Sigmoid colon (tissue), 7 donors: ENCODE data around the gene FAM149A. TPM values are rescaled to one million over a fixed set of nuclear protein-coding genes. Genes with fewer than 3 reads are reported as not detected.

Experiments used
- DNase-seq: peaks from one replicate; pipeline ENCODE4 v3.0.0-alpha.2; 2019
- H3K27ac ChIP-seq, 4 donors: fragments of 200-600 bp; sonication (generic); one replicate each; pipeline ENCODE4 v1.5.1; 2016 to 2019; ENCODE audit warnings: mild to moderate bottlenecking in 1 of 4
- H3K27me3 ChIP-seq, 3 donors: fragments of 200-600 bp; sonication (generic); one replicate each; pipeline ENCODE4 v1.5.1; 2019; ENCODE audit warnings: mild to moderate bottlenecking in 1 of 3
- H3K36me3 ChIP-seq, 4 donors: fragments of 200-600 bp; sonication (generic); one replicate each; pipeline ENCODE4 v1.5.1; 2016 to 2019
- H3K4me1 ChIP-seq, 4 donors: fragments of 200-600 bp; sonication (generic); one replicate each; pipeline ENCODE4 v1.5.1; 2017 to 2019
- H3K4me3 ChIP-seq, 4 donors: fragments of 200-600 bp; sonication (generic); one replicate each; pipeline ENCODE4 v1.5.1; 2017 to 2019; ENCODE audit warnings: mild to moderate bottlenecking in 2 of 4, moderate library complexity in 1 of 4
- H3K9me3 ChIP-seq, 4 donors: fragments of 200-600 bp in 3 of 4; sonication (generic) in 3 of 4; one replicate each; pipeline versions ENCODE4 v1.5.1 to v1.6.1; 2013 to 2019
- EP300 ChIP-seq, 4 donors: sonication (generic); formaldehyde crosslinking; IDR thresholded peaks; one replicate each; pipeline ENCODE4 v1.6.1; 2017; ENCODE audit warnings: antibody characterized with exemption in 4 of 4
- POLR2A ChIP-seq, 2 donors: fragments of 450-650 bp; IDR thresholded peaks; one replicate each; pipeline ENCODE4 v1.6.1; 2016; ENCODE audit warnings: antibody characterized with exemption in 2 of 2, mild to moderate bottlenecking in 2 of 2, moderate library complexity in 2 of 2
- POLR2AphosphoS5 ChIP-seq, 4 donors: sonication (generic); formaldehyde crosslinking; IDR thresholded peaks; one replicate each; pipeline ENCODE4 v1.6.1; 2017; ENCODE audit warnings: antibody characterized with exemption in 4 of 4
- WGBS, 2 donors: extraction: QIAGEN DNeasy Blood & Tissue Kit; methylation state at CpG; one replicate each; pipeline ENCODE4 v1.1.7; 2013; 5-methylcytosine and 5-hydroxymethylcytosine counted together
- intact Hi-C: fragments of 100-400 bp; cut with DNase I; formaldehyde crosslinking; loops from one replicate; pipeline ENCODE4 v1.15.1; 2023
- polyA plus RNA-seq, 3 donors: library from polyadenylated mRNA; stranded (reverse); fragments of 200-250 nt; gene quantifications; one replicate each; pipeline ENCODE4 v1.2.3, GENCODE V29; 2013
- total RNA-seq, 4 donors: library from RNA; depleted of rRNA; stranded (reverse); fragments of >200 nt; gene quantifications; one replicate each; pipeline ENCODE4 v1.1.0, GENCODE V29; 2016
- TF ChIP-seq, protein P1 (sequence below), 4 experiments: fragments of 450-650 bp in 3 of 4; fragments of 200-600 bp in 1 of 4; IDR thresholded peaks; one replicate each; pipeline ENCODE4 v1.5.1; 2016 to 2019; ENCODE audit warnings: antibody characterized with exemption in 4 of 4, mild to moderate bottlenecking in 3 of 4, moderate library complexity in 2 of 4
- donor health status: healthy with polysubstance abuse.
- donor health status: Bipolar disorder and iron deficiency.
- donor health status: healthy.

FAM149A gene
- total and polyA plus RNA-seq, 7 donors, result 2.8 to 26.0 (median 14.6) TPM

DNA sequence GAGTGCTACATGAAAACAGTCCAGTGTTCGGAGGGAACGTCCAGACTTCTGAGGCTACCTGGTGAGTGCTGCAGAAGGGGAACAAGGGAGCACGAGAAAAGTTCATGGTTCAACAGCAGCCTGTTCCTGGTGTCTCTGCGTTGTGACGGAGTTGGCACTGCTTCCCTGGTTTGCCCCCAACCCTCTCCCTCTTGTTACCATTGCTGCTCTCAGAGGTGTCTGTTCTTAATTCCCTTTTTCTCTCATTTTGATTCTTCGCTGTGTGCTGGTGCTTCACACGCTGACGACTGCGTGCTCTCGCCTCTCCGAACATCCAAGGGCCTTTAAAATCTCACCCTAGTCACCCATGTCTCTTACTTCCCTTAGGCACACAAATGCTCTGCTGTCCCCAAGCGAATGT is 1.6 kb upstream of the FAM149A start:
- no peak for DNase-seq
- TF ChIP-seq POLR2AphosphoS5 (IDR thresholded peaks at IDR 0.05) (no peak), EP300 (IDR thresholded peaks at IDR 0.05) (no peak), POLR2A (IDR thresholded peaks at IDR 0.05) (no peak)
- TF ChIP-seq, protein P1, sequence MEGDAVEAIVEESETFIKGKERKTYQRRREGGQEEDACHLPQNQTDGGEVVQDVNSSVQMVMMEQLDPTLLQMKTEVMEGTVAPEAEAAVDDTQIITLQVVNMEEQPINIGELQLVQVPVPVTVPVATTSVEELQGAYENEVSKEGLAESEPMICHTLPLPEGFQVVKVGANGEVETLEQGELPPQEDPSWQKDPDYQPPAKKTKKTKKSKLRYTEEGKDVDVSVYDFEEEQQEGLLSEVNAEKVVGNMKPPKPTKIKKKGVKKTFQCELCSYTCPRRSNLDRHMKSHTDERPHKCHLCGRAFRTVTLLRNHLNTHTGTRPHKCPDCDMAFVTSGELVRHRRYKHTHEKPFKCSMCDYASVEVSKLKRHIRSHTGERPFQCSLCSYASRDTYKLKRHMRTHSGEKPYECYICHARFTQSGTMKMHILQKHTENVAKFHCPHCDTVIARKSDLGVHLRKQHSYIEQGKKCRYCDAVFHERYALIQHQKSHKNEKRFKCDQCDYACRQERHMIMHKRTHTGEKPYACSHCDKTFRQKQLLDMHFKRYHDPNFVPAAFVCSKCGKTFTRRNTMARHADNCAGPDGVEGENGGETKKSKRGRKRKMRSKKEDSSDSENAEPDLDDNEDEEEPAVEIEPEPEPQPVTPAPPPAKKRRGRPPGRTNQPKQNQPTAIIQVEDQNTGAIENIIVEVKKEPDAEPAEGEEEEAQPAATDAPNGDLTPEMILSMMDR (IDR thresholded peaks at IDR 0.05), result no peak
- H3K27ac ChIP-seq, result no peak overlapping the region
- H3K36me3 ChIP-seq, result no peaks in the 10 kb centered on the region
- H3K4me3 ChIP-seq, result no peak overlapping the region
- H3K27me3 ChIP-seq, result no peaks in the 10 kb centered on the region
- WGBS, 2 donors, result 93 to 95% methylated on average over 12 of the region's 12 CpGs
- intact Hi-C loops, result loop anchor here (5.0 kb wide), 1 partner anchor 39 kb away; no protein-coding TSS in a partner anchor
- H3K4me1 ChIP-seq, result peaks cover 0 to 18% (median 15%) of the 10 kb centered on the region in 4 donors
- H3K9me3 ChIP-seq, result no peaks in the 10 kb centered on the region

DNA sequence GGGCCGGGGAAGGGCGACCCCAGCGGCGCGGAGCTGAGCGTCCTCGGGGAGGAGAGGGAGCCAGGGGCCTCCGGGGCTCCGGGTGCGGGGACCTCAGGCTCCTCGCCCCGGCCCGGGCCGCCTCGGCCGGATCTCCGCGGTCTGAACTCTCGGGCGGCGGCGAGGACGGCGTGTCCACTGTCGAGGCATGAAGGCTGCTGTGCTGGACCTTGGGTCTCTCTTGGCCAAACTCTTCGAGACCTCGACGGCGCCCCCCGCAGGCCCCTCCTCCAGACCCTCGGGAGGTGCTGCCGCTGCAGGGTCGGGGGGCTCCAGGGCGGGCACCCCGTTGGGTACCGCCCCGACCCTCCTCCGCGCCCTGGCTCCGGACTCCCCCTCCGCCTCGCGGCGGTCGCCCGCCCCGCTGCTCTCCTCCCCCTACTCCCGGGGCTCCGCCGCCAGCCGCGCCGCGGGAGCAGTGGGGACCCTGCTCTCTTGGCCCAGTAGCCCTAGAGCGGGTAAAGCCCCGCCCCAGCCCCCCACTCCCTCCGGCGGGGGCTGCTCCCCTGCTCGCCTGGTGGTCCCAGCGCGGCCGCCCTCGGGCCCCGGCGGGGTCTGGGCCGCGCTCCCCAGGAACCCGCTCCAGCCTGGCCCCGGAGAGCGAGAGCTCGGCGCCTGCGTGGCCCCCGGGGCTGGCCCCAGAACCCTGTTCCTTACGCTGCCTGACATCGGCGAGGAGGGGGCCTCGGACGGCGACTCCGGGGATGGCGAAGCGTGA is 564 bp downstream of the FAM149A start:
- TF ChIP-seq POLR2A (IDR thresholded peaks at IDR 0.05), result no peak
- no peak for TF ChIP-seq EP300 (IDR thresholded peaks at IDR 0.05)
- TF ChIP-seq, protein P1 (IDR thresholded peaks at IDR 0.05), result no peak
- TF ChIP-seq POLR2AphosphoS5 (IDR thresholded peaks at IDR 0.05), result no peak
- 1% methylated on average over 83 of the region's 83 CpGs for WGBS, 2 donors
- peak; percentile 70 for DNase-seq
- H3K27me3 ChIP-seq, result no peaks in the 10 kb centered on the region
- no peaks in the 10 kb centered on the region for H3K9me3 ChIP-seq
- peak overlapping the region; percentile 53 to 72 (median 67) for H3K27ac ChIP-seq
- H3K4me1 ChIP-seq, result peaks cover 0 to 18% (median 15%) of the 10 kb centered on the region in 4 donors
- no peaks in the 10 kb centered on the region for H3K36me3 ChIP-seq
- intact Hi-C loops, result loop anchor here (2.0 to 5.0 kb wide), 2 partner anchors 36 to 37 kb away; partner anchors contain the start of gene TLR3
- H3K4me3 ChIP-seq, result peak overlapping the region; percentile 55 to 85 (median 72)

DNA sequence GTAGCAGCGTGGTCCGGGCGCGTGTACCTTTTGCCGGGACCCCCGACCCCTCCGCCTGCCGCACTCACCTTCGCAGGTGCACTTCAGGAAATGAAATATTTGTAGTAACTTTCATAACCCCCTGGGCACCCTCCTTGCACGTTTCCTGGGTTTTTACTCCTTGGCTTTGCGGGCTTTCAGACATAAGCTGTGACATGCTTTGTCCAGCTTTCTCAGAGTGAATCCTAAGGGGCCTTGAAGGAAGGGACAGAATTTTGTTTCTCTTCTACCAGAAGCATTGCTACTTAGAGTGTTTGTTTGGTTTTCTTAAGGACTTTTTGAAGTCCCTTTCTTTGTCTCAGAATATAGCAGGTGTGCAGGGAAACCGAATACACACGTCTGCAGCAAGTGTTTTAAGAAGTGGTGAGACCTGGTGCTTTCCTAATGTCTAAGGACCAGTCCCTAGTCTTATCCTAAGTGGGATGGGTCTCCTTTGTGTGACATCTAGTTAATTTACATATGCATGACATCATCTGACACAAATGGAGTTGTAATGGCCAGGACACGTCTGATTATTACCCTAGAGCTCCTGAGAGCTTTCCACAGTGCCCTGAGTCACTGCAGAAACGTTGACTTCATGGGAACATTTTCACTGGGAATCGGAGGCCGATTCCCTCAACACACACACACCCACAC is 1.3 kb downstream of the FAM149A start:
- intact Hi-C loops, result loop anchor here (2.0 kb wide), 1 partner anchor 37 kb away; the partner anchor contains the start of gene TLR3
- peak in 1 of 2 donors; percentile 21 for TF ChIP-seq POLR2A (IDR thresholded peaks at IDR 0.05)
- TF ChIP-seq, protein P1 (IDR thresholded peaks at IDR 0.05), result no peak
- 6 to 16% methylated on average over 17 of the region's 17 CpGs for WGBS, 2 donors

DNA sequence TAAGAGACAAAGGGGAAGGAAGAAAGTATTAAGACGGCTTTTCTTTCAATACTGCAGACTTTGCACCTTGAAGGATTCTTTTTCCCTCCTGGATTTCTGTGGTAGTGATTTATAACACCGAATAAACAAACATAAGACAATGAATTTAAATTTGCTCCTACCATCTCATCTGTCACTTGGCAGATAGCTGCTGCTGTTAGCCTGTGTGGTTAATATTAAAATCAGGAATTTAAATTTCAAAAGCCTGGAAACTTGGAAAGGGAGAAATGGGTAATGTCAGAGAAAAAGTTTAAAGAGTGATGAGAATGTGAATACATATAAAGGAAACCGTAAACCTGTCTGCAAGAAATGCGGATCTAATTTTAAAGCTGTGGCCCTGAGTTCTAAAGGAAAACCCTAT is 3.4 kb downstream of the FAM149A start:
- no peaks in the 10 kb centered on the region for H3K36me3 ChIP-seq
- no peak overlapping the region for H3K4me3 ChIP-seq
- WGBS, 2 donors, result 44 to 67% methylated on average over 4 of the region's 4 CpGs
- DNase-seq, result no peak
- H3K4me1 ChIP-seq, result peaks cover 0 to 18% (median 15%) of the 10 kb centered on the region in 4 donors
- H3K27ac ChIP-seq, result no peak overlapping the region
- no peaks in the 10 kb centered on the region for H3K27me3 ChIP-seq
- no peaks in the 10 kb centered on the region for H3K9me3 ChIP-seq
- intact Hi-C loops, result no loop called here
- TF ChIP-seq, protein P1 (IDR thresholded peaks at IDR 0.05), result no peak
- TF ChIP-seq POLR2A (IDR thresholded peaks at IDR 0.05) (no peak), POLR2AphosphoS5 (IDR thresholded peaks at IDR 0.05) (no peak), EP300 (IDR thresholded peaks at IDR 0.05) (no peak)

More for the DNA sequence above, 1.3 kb downstream of the FAM149A start:
- DNase-seq, result no peak
- Histone ChIP-seq H3K27me3 (no peaks in the 10 kb centered on the region), H3K4me3 (peak overlapping the region; percentile 55 to 85 (median 72)), H3K4me1 (peaks cover 0 to 18% (median 15%) of the 10 kb centered on the region in 4 donors), H3K27ac (peak overlapping the region in 3 of 4 donors; percentile 53 to 72 (median 69)), H3K36me3 (no peaks in the 10 kb centered on the region), H3K9me3 (no peaks in the 10 kb centered on the region)
